Stimulated activated naive B cell treated with anti-CD40 and anti-IgM and Interleukin-4, amounts not matched to agents 10 μg/mL and 1 μg/mL and 100 μg/mL, for 72 hours (primary cell): ENCODE measurements around the gene DENND2A.

Experiments used
- ATAC-seq, 2 donors: fragments of 150-1000 bp; cut with Tn5 transposase; replicated peaks; 2 replicates each; pipeline ENCODE4 v1.10.0; 2021; ENCODE audit warnings: moderate library complexity in 1 of 2
- DNase-seq: peaks from one replicate; pipeline ENCODE4 v3.0.0; 2021
- H3K27ac Mint-ChIP-seq: one replicate; pipeline ENCODE4 v1.8.0; 2022; ENCODE audit warnings: mild to moderate bottlenecking, mixed read lengths
- H3K27me3 Mint-ChIP-seq, 2 donors: one replicate each; pipeline ENCODE4 v1.8.0; 2022; ENCODE audit warnings: mixed read lengths in 2 of 2
- H3K36me3 Mint-ChIP-seq, 2 donors: one replicate each; pipeline ENCODE4 v1.8.0; 2022; ENCODE audit warnings: mixed read lengths in 2 of 2, mild to moderate bottlenecking in 1 of 2
- H3K4me1 Mint-ChIP-seq, 2 donors: one replicate each; pipeline ENCODE4 v1.8.0; 2022; ENCODE audit warnings: mixed read lengths in 2 of 2, mild to moderate bottlenecking in 1 of 2
- H3K4me3 Mint-ChIP-seq, 2 donors: one replicate each; pipeline ENCODE4 v1.8.0; 2022; ENCODE audit warnings: mild to moderate bottlenecking in 2 of 2, mixed read lengths in 2 of 2, moderate library complexity in 1 of 2
- H3K9me3 Mint-ChIP-seq, 2 donors: one replicate each; pipeline ENCODE4 v1.8.0; 2022; ENCODE audit warnings: mixed read lengths in 2 of 2, mild to moderate bottlenecking in 1 of 2

The DENND2A gene, protein sequence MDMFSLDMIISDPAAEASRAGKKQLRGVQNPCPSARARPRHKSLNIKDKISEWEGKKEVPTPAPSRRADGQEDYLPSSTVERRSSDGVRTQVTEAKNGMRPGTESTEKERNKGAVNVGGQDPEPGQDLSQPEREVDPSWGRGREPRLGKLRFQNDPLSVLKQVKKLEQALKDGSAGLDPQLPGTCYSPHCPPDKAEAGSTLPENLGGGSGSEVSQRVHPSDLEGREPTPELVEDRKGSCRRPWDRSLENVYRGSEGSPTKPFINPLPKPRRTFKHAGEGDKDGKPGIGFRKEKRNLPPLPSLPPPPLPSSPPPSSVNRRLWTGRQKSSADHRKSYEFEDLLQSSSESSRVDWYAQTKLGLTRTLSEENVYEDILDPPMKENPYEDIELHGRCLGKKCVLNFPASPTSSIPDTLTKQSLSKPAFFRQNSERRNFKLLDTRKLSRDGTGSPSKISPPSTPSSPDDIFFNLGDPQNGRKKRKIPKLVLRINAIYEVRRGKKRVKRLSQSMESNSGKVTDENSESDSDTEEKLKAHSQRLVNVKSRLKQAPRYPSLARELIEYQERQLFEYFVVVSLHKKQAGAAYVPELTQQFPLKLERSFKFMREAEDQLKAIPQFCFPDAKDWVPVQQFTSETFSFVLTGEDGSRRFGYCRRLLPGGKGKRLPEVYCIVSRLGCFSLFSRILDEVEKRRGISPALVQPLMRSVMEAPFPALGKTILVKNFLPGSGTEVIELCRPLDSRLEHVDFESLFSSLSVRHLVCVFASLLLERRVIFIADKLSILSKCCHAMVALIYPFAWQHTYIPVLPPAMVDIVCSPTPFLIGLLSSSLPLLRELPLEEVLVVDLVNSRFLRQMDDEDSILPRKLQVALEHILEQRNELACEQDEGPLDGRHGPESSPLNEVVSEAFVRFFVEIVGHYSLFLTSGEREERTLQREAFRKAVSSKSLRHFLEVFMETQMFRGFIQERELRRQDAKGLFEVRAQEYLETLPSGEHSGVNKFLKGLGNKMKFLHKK

DNA sequence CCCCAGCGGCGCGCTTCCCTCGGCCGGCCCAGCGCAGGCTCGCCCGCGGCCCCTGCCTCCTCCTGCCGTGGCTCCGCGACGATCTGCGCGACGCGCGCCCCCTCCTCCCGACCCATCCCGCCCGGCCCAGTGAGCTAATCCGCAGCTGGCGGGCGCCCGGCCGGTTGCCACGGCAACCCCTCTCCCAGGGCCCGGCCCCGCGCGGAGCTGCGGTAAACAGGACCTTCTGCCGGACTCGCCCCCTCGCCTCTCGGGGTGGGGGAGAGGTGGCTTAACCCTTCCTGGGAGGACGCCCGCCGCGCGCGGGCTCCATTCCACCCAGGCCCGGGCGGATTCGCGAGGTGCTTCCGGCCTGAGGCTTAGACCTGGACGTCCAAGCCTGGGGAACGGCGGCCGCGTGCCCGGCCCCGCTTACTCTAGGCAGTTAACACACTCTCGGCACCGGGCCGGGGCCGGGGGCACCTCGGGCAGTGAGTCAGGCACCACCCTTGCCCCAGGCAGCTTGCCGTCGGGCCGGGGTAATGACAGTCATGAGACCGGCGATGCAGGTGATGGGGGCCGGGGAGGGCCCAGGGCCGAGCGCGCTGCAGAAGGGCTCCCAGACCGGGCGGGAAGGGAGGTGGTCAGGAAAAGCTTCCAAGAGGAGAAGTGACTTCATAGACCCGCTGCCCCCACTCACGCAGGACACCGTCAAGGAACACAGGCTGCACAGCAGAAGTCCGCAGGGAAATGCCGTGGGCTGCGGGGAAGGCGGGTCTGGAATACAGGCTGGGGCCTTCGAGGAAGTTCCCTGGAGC is at the start of gene DENND2A:
Gene DENND2A (minus strand): TSS at position 87 of the 797 bp plus-strand sequence. CDS start 38,416 bp downstream, outside the sequence.
- no peaks in the 10 kb centered on the region for H3K9me3 Mint-ChIP-seq
- H3K27me3 Mint-ChIP-seq: peaks cover 56 to 68% of the 10 kb centered on the region in 2 donors
- H3K36me3 Mint-ChIP-seq: peaks cover 0 to 4% of the 10 kb centered on the region in 2 donors
- ATAC-seq: peak; percentile 35 to 40
- H3K27ac Mint-ChIP-seq: no peak within 1 kb of the TSS
- peak within 1 kb of the TSS; percentile 87 to 89 for H3K4me3 Mint-ChIP-seq
- peaks cover 18 to 24% of the 10 kb centered on the region in 2 donors for H3K4me1 Mint-ChIP-seq
- no peak for DNase-seq

DNA sequence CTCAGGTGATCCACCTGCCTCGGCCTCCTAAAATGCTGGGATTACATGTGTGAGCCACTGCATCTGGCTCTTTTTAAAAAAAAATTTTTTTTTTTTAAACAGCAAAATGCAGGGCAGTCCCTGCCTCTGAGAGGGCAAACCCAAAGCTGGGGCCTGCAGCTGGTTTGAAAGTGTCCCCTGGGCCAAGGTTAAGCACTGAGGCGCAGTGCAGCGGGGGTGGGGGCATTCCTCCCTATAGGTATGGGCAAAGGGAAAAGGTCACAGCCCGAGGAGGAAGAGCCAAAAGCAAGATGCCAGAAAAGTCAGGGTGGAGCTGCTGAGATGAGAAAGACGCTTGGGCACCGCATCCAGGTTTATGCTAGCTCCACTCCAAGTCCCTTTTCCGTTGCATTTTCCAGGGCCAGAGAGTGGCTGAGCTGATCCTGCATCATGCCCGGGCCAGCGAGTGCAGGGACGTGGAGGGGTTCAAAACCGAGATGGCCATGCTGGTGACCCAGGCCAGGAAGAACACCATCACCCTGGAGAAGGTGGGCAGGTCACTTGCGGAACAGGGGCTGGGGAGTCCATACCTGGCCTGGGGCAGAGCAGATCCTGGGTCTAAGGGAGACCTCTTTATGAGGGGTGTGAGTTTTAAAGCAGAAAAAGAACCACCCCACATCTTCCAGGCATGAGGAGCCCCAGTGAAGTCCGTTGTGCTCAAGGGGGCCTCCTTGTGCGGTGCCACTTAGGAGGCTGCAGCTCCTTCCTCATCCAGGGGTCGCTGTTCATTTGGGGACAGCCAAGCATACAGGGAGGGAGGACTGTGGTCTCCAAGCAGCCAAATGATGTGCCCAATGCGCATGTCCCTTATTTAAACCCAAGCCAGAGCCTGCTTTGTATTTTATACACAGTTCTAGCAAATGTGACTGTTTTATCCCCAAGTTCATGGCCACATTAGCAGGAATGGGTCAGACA is 48.9 kb upstream of the DENND2A start:
- ATAC-seq (peak in 1 of 2 donors; percentile 61), DNase-seq (no peak)
- Mint-ChIP-seq H3K27ac (no peak overlapping the region), H3K9me3 (no peaks in the 10 kb centered on the region), H3K4me1 (peaks cover 0 to 3% of the 10 kb centered on the region in 2 donors), H3K27me3 (no peaks in the 10 kb centered on the region), H3K4me3 (no peak overlapping the region), H3K36me3 (peaks cover 23 to 47% of the 10 kb centered on the region in 2 donors)

DNA sequence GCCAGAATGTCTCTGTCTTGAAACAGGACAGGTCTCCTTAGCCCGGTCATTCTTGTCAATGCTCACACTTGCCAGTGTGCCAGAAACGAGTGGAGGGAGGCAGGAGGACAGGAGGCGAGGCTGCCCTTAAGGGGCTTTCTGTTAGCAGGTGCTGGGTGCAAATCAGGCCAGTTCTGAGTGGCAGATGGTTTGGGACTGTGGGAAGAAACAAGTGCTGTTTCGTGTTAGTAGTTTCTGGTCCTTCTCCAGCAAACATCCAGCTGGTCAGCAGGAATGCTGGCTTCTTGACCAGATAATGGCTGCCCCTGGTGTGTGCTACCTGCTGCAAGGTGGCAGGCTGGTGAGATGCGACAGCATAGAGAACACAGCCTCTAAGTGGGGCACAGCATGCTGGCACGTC is 47.7 kb upstream of the DENND2A start:
- peaks cover 0 to 3% of the 10 kb centered on the region in 2 donors for H3K4me1 Mint-ChIP-seq
- DNase-seq (no peak), ATAC-seq (no peak)
- H3K27ac Mint-ChIP-seq: peak overlapping the region; percentile 42
- H3K27me3 Mint-ChIP-seq: no peaks in the 10 kb centered on the region
- H3K36me3 Mint-ChIP-seq: peaks cover 26 to 54% of the 10 kb centered on the region in 2 donors
- H3K4me3 Mint-ChIP-seq: no peak overlapping the region
- no peaks in the 10 kb centered on the region for H3K9me3 Mint-ChIP-seq

DNA sequence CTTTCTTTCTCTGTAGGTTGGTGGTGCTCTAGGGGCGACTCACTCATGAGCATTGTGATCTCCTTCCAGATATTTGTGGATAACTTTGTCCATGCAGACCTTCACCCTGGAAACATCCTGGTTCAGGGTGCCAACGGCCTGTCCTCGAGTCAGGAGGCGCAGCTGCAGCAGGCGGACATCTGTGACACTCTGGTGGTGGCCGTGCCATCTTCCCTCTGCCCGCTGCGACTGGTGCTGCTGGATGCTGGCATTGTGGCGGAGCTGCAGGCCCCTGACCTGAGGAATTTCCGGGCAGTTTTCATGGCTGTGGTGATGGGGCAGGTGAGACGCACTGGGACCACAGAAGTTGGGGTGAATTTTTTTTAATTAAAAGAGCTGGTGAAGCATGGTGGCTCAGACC is 46.3 kb upstream of the DENND2A start:
- H3K27ac Mint-ChIP-seq: no peak overlapping the region

DNA sequence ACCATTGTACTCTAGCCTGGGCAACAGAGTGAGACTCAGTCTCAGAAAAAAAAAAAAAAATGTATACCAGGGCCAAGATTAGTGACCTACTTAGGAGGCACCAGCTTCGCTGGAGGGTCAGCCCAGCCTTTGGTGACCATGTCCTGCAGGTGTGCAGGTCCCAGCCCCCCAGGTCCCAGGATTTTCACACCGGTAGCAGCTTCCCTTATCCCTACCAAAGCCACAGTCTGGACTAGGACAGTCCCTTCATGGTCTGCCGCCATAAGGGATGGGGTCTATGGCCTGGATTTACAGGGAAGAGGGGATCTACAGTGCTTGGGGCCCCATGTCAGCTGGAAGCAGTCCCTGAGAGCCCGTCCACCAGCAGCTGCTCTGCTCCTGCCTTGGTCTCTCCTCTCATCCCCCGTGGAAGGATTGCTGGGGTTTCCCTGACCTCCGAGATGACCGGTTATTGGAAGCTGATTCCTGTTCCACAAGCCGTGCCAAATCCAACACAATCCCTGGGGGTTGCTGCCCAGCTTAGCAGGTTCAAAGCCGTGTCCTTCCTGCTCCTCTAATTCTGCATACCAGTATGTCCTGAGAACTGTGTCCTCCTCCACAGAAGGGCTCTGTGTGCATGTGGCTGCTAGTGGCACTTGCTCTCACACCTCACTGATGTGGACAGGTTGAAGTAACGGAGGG is 44.9 kb upstream of the DENND2A start:
- Mint-ChIP-seq H3K27ac (no peak overlapping the region), H3K36me3 (peaks cover 34 to 51% of the 10 kb centered on the region in 2 donors), H3K4me3 (no peak overlapping the region), H3K4me1 (peaks cover 0 to 3% of the 10 kb centered on the region in 2 donors), H3K9me3 (no peaks in the 10 kb centered on the region), H3K27me3 (no peaks in the 10 kb centered on the region)
- no peak for DNase-seq
- no peak for ATAC-seq

More for the DNA sequence above, 46.3 kb upstream of the DENND2A start:
- Mint-ChIP-seq H3K36me3 (peaks cover 30 to 55% of the 10 kb centered on the region in 2 donors), H3K4me3 (no peak overlapping the region), H3K9me3 (no peaks in the 10 kb centered on the region), H3K27me3 (no peaks in the 10 kb centered on the region), H3K4me1 (peaks cover 0 to 3% of the 10 kb centered on the region in 2 donors)
- ATAC-seq: no peak
- no peak for DNase-seq

DNA sequence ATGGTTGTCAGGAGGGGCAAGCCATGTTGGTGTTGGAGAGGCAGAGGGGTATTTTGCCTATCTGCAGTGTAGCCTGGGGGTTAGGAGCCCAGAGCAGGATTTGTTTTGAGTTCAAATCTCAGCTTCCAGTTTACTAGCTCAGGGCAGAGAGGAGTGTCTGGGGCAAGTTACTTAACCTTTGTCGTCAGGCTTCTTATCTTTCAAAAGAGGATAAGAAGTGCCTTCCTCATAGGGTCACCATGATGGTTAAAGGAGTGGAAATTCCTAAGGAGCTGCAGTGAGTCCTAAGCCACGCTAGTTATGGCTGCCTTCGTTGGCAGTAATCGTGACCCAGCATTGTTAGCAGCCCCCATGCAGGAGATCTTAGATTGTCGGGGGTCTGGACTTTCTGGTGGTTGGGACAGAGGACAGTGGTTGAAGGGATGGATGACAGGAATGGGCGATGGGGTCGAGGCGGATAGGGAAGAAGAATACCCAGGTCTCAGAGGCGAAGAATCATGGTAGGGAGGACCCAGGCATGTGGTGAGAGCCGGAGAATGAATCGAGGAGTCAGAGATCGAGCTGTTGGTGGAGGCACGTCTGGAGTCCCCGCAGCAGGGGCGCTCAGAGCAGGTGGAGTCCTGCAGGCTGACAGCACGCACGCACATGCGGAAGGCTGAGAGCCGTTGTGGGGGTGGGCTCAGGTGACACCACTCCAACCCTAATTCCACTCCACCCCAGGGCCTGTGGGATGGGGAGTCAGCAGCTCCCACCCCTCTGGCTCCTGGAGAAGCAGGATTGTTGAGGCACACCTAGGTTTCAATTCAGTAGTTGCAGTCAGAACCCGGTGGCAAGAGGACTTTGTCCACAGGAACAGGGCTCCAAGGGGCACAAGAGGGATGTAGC is 43.7 kb upstream of the DENND2A start:
- ATAC-seq (no peak), DNase-seq (no peak)
- H3K36me3 Mint-ChIP-seq: peaks cover 42 to 53% of the 10 kb centered on the region in 2 donors
- H3K4me3 Mint-ChIP-seq: no peak overlapping the region
- no peaks in the 10 kb centered on the region for H3K9me3 Mint-ChIP-seq
- peaks cover 0 to 3% of the 10 kb centered on the region in 2 donors for H3K4me1 Mint-ChIP-seq
- no peak overlapping the region for H3K27ac Mint-ChIP-seq
- no peaks in the 10 kb centered on the region for H3K27me3 Mint-ChIP-seq

DNA sequence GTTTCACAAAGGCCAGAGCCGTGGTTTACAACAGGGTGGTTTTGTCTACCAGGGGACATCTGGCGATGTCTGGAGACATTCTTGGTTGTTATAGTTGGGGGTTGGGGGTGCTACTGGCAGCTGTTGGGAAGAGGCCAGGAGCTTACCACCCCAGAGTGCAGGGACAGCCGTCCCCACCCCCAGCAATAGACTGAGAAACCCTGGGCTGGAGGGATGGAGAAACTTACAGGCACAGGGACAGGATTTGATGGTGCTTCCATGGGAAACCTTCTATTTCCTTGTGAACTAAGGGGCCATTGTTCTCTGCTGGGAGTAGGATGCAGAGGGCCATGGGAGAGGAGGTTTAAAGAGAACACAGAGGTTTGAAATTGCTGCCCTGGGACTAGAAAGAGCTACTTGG is 43.0 kb upstream of the DENND2A start:
- H3K36me3 Mint-ChIP-seq: peaks cover 45 to 57% of the 10 kb centered on the region in 2 donors
- no peak overlapping the region for H3K4me3 Mint-ChIP-seq
- H3K27ac Mint-ChIP-seq: no peak overlapping the region
- ATAC-seq (no peak), DNase-seq (no peak)
- H3K27me3 Mint-ChIP-seq: no peaks in the 10 kb centered on the region
- no peaks in the 10 kb centered on the region for H3K9me3 Mint-ChIP-seq
- H3K4me1 Mint-ChIP-seq: peaks cover under 1 to 2% of the 10 kb centered on the region in 2 donors

DNA sequence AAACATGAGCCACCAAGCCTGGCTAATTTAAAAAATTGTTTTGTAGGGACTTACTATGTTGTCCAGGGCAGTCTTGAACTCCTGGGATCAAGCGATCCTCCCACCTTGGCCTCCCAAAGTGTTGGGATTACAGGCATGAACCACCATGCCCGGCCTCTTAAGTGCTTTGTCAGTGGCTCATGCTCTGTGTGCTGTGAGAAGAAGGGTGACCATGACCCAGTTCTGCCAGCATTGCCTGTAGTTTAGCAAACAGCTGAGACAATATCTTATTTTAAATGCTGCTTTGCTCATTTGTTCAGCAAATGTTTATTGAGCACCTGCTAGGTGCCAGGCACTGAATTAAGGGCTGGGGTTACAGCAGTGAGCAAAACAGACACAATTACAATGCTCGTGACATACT is 41.2 kb upstream of the DENND2A start:
- ATAC-seq: no peak

DNA sequence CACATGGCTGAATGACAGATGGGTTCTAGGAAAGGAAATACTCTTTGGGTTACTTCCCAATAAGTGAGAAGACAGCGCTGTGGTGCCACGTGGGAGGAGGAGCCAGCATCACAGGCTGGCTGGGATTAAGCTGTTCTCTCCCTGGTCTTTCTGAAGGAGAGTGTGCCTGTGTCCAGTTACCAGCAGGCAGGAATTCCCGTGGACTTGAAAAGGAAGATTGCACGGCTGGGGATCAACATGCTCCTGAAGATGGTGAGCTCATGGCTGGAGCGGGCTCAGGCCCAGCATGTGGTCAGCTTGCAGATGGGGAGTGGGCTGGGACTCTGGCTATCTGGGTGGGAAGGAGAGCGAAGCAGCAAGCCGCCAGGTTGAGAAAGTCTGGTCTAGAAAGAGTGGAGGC is 40.3 kb upstream of the DENND2A start:
- Mint-ChIP-seq H3K4me3 (no peak overlapping the region), H3K36me3 (peaks cover 46 to 63% of the 10 kb centered on the region in 2 donors), H3K9me3 (no peaks in the 10 kb centered on the region), H3K27me3 (no peaks in the 10 kb centered on the region), H3K4me1 (peaks cover 19 to 28% of the 10 kb centered on the region in 2 donors), H3K27ac (no peak overlapping the region)
- ATAC-seq (no peak), DNase-seq (no peak)

More for the DNA sequence above, 41.2 kb upstream of the DENND2A start:
- peaks cover 48 to 60% of the 10 kb centered on the region in 2 donors for H3K36me3 Mint-ChIP-seq
- peaks cover 10 to 19% of the 10 kb centered on the region in 2 donors for H3K4me1 Mint-ChIP-seq
- H3K27me3 Mint-ChIP-seq: no peaks in the 10 kb centered on the region
- no peak for DNase-seq
- H3K9me3 Mint-ChIP-seq: no peaks in the 10 kb centered on the region
- H3K27ac Mint-ChIP-seq: no peak overlapping the region
- H3K4me3 Mint-ChIP-seq: no peak overlapping the region

DNA sequence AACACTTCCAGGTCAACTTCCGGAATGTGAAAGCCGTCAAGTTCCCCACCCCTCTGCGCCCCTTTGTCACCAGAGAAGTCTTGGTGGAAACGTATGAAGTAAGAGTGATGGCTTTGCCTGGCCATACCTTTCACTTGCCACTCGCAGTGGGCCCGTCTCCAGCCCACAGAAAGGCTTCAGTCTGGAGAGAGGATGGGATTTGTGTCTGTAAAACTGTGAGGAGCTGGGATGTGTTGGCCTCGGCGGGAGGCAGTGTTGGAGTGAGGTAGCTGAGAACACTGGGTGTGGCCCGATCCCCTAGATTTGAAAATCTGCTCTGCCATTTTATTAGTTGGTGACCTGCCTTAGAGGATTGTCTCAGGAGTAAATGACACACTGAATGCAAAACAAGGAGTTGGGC is 38.6 kb upstream of the DENND2A start:
- Mint-ChIP-seq H3K27ac (no peak overlapping the region), H3K27me3 (no peaks in the 10 kb centered on the region), H3K4me1 (peaks cover 33 to 45% of the 10 kb centered on the region in 2 donors), H3K4me3 (no peak overlapping the region), H3K9me3 (no peaks in the 10 kb centered on the region), H3K36me3 (peaks cover 40 to 53% of the 10 kb centered on the region in 2 donors)
- DNase-seq: no peak
- no peak for ATAC-seq

DNA sequence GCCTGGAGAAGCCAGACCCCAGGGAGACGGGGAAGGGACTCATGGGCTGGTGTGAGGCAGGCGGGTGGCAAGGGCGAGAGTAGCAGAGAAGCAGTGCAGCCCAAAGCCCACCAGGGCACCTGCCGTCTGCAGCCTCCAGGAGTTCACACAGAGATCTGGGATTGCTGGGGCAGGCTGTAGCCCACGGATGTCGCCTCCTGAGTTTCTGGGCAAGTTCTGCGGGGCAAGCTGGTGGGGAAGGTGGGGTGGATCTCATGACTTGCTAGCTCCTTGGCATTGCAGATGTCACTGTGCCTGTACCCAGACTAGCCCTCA is 38.2 kb upstream of the DENND2A start:
- ATAC-seq (no peak), DNase-seq (no peak)
- Mint-ChIP-seq H3K9me3 (no peaks in the 10 kb centered on the region), H3K4me1 (peaks cover 35 to 49% of the 10 kb centered on the region in 2 donors), H3K27me3 (no peaks in the 10 kb centered on the region), H3K27ac (no peak overlapping the region), H3K36me3 (peaks cover 39 to 48% of the 10 kb centered on the region in 2 donors), H3K4me3 (no peak overlapping the region)
